Glomerular endothelial cell (primary cell): ENCODE data around the gene NOL12. TPM values are rescaled to one million over a fixed set of nuclear protein-coding genes. Genes with fewer than 3 reads are reported as not detected.
"Not testable (repeated sequence)": the region's sequence is repeated elsewhere in the genome, so short reads cannot be mapped to it uniquely, and the experiment has no call there.

Experiments used
- DNase-seq: peaks from one replicate; pipeline ENCODE4 v3.0.0-alpha.2; 2011; ENCODE audit warnings: low read depth, low spot score; ENCODE audit errors: extremely low read depth
- total RNA-seq: library from RNA; depleted of rRNA; stranded (reverse); fragments of >200 nt; gene quantifications from 2 replicates; pipeline ENCODE4 v1.2.3, GENCODE V29; 2015

The NOL12 gene, protein sequence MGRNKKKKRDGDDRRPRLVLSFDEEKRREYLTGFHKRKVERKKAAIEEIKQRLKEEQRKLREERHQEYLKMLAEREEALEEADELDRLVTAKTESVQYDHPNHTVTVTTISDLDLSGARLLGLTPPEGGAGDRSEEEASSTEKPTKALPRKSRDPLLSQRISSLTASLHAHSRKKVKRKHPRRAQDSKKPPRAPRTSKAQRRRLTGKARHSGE
- 20.9 and 25.8 TPM in 2 replicates for total RNA-seq

DNA sequence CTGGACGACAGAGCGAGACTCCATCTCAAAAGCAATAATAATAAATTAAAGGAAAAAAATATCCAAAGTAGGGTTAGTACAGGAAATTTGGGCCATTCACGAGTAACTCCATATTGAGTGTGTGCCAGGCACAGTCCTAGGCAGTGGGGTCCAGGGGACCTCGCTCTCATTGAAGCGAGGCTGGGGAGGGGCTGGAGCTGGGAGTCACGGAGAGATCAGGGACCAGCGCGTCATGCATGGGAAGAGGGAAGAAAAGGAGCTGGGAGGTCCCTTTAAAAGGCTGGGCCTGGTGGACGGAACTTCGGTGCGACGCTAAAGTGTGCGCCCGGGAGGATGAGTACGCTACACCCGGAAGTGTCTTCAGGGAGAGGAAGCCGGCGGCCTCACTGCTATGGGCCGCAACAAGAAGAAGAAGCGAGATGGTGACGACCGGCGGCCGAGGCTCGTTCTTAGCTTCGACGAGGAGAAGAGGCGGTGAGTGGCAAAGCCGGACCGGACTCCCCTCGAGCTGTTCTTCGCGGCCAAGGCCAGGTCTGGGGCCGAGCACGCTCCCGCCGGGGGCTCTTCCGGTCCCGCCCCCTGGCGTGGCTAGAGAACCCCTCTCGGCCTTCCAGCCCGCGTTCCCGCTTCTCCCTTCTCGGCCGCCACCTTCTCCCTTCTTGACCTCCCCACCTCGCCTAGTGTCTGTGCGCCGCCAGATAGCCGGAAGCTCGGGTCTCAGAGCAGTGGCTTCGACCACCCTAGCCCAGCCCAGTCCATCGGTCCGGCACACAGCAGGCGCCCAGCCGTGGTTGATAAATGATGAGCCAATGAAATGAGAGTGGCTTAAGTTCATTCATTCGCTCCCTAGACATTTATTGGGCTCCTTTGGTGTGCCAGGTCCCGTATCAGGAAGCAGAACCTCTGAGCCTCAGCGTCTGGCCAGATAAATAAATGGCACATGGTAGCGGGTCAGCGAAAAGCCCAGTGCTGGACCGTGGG, at the start of gene NOL12:
TSS of gene NOL12 (plus strand) at position 342 of the 981 bp plus-strand sequence. CDS start at position 392, 50 bp downstream.
- peak; percentile 57 for DNase-seq

DNA sequence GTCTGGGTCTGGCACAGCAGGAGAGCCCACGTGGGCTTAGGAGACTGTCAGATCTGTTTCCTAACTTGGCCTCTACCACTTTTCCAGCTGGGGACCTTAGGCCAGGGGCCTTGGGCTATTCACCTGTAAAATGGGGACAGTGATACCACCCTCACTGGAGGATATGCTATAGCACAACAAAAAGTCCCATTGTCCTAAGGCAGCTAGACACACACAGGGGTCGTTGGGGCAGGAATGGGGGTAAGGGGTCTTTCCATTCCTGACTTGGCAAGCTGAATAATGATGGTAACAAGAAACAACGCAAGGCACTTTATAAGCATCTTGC, 49.2 kb upstream of the NOL12 start:
- no peak for DNase-seq

DNA sequence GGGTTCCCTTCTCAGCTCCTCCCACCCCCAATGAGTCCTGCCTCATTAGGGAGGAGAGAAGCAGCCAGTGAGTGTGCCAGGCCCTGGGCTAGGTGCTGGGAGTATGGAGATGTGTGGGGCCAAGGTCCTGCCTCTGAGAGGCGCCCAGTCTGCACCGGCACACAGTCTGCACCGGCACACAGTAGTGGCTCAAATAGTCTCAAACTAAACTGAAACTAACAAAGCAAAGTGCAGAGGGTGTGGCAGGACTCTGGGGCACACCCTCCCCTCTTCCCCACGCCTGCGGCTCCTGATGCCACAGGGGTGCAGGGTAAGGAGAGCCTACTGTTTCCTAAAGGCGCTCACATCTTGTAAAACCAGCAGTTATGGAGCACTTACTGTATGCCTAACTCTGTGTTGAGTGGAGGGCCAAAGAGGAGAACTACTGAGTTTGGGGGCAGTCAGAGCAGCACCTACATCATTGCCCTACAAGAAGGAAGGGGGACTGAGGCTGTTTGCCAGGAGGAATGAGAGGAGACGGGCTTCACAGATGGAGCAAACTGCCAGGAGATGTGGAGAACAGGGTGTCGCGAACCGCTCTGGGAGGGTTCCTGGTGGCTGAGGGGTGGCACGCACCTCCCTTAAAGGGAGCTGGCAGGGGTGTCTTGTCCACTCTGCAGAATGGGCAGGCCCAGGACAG, 47.6 kb upstream of the NOL12 start:
- DNase-seq = no peak

DNA sequence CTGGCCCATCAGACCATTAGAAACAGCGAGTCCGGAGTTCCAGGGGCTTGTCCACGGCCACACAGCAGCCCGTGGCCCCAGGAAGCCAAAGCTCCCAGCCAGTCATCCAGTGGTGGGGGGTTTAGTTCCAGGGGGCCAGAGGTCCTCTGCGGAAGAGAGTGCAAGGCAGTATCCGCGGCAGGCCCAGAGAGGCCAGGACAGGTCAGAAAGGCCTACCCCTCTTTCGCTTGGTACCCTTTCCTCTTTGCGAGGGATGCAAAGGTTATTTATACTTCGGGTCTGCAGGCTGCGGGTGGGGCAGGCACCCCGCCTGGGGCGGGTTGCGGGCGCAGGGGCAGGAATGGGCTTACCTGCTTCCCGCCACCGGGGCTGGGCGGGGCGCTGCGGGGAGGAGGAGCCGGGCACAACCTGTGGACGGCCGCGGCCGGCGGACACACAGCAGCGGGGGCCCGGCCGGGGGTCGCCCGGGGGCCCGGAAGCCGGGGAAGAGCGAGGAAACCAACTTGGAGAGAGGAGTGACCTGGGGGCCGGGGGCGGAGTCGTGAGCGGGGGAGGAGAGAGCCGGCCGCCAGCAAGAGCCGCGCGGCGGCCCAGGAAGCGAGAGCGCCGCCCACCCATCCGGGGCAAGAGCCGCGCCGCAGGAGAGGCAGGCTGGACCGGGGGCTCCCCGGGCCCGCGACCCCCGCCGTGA, 46.9 kb upstream of the NOL12 start, which contains the start of gene SH3BP1:
TSS of gene SH3BP1 (plus strand) at position 600 of the 691 bp plus-strand sequence. CDS start 119 bp downstream, outside the sequence.
- DNase-seq = no peak

DNA sequence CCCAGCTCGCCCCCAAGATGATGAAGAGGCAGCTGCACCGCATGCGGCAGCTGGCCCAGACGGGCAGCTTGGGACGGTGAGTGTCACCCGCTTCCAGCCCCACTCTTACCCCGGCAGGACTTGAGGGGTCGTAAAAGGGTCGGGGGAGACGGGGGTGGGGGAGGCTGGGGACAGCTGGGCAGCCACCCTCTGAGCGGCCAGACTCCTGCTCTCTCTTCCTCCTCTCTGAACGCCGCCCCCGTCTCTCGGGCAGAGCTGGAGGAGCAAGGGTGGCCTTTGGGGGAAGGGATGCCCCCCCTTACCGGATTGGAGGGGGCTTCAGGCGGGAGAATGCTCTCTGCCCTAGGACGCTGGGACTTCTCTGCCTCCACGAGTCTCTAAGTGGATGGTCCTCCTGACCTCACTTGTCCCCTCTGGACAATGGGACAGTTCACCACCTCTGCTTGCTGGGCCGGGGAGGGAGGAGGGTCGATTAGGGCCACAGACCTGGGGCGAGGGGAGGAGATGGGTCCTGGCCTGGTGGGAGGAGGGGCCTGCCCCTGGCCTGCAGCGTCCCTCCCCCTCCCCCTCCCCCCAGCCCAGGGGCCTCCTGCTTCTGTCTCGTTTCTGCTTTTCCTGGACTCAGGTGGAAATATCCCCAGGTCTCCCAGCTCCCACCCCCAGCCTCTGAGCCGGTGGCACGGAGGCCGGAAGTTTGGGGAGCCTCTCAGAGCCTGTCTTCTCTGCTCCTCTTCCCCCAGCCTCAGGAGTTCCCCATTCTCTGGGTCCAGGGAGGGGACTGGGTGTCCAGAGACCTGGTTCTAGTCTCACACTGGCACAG, 46.2 kb upstream of the NOL12 start:
- DNase-seq = no peak

DNA sequence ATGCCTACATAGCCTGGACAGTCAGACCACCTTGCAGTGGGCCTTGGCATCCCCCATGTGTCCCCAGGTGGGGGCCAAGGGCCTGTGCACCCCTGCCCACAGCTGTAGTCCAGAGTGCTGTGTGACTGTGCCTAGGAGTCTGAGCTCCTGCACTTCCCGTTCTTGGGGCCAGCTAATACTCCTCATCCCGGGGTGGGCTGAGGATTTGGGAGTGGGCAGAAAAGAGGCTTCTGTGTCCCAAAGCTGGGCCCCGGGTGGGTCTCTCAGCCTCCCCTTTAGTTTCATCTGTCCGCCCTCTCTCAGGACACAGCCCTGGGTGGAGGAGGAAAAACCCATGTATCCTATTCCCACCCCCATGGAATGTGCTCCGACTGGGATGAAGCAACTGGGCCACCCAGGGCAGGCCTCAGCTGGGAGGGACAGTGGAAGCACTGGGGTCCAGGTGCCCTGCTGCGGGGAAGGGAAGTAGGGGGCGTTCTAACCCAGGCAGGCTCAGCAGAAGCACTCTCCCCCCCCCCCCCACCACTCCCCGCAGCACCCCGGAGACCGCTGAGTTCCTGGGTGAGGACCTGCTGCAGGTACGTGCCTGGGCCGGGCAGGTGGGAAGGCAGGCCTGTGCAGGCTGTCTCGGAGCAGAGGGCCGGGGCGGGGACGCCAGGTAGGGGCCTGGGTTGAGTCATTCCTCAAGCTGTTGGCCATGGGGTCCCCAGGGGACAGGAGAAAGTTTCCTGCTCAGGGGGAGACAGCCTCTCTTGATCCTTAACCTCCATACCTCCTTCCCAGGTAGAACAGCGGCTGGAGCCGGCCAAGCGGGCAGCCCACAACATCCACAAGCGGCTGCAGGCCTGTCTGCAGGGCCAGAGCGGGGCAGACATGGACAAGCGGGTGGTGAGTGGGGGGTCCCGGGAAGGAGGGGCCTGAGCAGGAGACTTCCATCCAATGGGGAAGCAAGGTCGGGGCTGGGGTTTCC, 45.3 kb upstream of the NOL12 start:
- no peak for DNase-seq

DNA sequence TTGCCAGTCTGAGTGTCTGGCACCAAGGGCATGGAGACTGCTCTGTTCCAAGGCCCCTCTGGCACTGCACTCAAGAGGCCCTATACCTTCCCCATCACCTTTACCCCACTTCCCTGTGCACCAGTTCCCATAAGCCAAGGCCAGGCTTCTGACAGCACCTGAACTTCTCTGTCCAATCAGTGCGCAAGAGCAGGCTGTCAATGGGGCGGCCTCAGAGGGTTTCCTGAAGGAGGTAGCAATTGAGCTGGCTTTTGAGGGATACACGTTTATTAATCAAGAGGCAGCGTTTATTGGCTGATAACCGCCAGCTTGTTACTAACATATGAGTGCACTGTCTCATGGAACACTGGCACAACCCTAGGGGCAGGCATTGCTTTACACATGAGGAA, 44.6 kb upstream of the NOL12 start:
- DNase-seq = no peak

DNA sequence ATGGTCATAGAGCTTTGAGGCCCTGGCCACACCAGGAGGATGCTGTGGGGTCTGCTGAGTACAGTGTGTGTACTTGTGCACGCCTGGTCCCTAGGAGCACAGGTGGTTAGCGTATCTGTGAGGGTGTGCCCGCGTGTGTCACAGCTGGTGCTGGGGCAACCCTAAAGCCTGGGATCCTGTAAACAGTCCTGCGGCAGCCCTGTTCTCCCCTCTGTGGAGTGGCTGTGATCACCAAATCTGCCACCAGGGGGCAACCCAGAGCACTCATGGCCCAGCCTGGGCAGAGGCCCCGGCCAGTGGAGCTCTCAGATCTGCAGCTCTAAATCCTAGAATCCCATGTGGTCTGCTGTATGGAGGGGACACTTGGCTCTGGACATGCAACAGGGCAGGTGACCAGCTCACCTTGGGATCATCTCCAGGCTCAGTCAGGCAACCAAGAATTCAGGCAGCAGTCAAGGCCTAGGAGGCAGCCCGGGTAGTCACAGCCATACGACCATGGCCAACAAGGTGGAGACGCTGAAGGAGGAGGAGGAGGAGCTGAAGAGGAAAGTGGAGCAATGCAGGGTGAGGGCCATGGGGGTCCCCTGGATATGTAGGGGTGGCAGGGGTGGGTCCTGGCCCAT, 42.8 kb upstream of the NOL12 start:
- DNase-seq = no peak

DNA sequence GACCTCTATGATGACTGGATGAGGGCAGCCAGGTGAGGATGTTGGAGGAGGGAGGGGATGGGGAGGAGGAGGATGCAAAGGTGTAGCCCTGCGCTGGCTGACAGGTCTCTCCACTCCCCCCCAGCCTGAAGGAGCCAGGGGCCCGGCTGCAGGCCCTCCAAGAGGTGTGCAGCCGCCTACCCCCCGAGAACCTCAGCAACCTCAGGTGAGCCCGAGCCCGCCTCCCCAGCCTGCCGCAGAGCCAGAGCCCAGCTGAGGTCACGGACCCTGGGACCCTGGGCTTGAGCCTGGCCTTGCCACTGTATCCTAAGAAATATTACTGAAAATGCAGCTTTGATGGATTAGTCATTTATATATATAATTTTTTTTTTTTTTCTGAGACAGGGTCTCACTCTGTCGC, 38.8 kb upstream of the NOL12 start:
- DNase-seq = no peak

DNA sequence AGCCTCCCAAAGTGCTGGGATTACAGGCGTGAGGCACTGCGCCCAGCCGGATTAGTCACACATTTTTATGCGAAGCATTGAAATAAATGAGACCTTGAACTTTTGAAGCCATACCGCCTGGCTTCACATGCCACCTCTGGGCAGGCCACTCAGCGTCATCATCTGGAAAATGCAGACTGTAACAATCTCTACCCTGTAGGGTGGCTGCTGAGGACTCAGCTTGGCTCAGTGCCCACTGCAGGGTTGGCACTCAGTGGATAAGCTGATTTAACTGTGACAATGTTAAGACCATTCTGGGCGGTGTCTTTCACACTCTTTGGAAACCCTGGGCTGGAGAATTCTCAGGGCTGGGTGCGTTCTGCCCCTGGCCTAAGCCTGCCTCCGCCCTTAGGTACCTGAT, 38.2 kb upstream of the NOL12 start:
- no peak for DNase-seq

DNA sequence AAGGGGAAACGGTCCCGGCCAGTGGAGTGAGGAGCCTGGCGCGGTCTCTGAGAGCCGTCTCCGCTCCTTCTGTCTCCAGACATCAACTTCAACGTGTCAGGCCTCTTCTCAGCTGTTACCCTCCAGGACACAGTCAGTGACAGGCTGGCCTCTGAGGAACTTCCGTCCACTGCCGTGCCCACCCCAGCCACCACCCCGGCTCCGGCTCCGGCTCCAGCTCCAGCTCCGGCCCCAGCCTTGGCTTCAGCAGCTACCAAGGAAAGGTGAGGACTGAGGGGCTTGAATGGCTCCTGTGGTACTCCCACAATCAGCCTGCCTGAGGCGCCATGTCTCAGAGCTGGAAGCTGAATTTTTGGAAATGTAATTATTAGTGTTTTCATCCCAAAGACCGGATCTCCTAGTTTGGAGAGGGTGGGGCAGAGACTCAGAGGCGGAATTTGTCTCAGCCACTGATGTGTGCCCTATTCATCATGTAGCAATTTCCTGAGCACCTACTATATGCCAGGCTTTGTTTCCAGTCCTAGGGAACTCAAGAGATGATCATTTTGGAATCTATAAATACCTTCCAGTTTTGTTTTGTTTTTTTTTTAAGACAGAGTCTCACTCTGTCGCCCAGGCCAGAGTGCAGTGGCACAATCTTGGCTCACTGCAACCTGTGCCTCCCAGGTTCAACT, 35.5 kb upstream of the NOL12 start:
- DNase-seq = no peak

DNA sequence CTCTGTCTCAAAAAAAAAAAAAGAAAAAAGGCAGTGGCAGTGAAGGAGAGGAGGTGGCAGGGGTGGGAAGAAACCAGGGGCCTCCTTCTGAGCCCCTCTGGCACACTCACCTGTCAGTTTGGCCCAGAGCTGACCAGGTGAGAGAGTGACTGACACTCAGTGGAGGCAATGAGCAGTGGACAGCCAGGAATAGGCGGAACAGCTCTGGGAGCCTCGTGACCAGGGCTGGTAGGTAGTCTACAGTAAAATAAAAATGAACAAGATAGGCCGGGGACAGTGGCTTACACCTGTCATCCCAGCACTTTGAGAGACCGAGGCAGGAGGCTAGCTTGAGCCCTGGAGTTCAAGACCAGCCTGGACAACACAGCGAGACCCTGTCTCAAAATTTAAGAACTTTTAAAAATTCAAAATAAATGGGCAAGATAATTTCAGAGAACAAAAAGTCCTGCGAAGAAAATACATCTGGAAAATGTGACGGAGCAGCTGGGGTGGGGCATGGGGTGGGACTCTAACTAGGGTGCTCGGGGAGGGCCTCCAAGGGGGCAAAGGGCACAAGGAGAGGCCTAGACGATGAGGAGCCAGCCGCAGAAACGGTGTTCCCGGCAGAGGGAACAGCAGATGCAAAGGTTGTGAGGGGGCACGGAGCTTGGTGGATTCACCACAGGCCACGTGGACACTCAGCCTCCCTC, 31.4 kb upstream of the NOL12 start:
- DNase-seq = no peak

DNA sequence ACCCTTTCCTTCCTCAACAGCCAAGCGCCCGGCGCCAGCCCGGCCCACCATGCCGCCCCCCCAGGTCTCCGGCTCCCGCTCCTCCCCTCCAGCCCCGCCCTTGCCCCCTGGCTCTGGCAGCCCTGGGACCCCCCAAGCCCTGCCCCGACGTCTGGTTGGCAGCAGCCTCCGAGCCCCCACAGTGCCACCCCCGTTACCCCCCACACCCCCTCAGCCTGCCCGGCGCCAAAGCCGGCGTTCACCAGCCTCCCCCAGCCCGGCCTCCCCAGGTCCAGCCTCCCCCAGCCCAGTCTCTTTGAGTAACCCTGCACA, 30.9 kb upstream of the NOL12 start:
- no peak for DNase-seq

DNA sequence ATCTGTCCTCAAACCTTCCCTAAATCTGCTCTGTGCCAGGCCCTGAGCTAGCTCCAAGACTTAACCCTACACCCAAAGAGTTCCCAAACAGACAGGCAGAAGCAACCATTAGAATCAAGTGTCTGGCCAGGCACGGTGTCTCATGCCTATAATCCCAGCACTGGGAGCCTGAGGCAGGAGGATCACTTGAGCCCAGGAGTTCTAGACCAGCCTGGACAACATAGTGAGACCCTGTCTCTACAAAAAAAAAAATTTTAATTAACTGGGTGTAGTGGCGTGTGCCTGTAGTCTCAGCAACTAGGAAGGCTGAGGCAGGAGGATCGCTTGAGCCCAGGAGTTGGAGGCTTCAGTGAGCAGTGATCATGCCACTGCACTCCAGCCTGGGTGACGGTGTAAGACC, 29.6 kb upstream of the NOL12 start:
- DNase-seq = not testable (repeated sequence)

DNA sequence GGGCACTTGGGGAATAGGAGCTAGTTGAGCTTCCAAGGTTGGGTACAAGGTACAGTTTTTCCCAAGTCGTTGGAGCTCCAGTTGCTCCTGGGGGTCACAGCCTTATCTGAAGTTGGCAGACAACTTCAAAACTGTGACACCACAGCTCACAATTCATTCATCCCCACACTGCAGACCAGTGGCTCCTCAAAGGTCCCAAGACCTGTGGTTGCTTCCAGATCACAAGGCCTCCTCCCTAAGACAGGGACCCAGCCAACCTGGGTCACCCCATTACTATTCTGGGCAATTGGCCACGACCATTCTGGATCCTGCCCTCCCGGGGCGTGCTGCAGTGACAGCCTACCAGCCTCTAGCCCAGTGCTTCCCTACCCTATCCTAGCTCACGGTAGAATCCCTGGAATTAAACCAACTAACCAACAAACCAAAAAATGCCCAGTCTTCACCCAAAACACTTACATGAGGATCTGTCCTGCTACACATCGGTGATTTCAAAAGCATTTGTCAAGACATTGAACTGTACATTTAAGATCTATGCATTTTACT, 28.5 kb upstream of the NOL12 start:
- DNase-seq = no peak

DNA sequence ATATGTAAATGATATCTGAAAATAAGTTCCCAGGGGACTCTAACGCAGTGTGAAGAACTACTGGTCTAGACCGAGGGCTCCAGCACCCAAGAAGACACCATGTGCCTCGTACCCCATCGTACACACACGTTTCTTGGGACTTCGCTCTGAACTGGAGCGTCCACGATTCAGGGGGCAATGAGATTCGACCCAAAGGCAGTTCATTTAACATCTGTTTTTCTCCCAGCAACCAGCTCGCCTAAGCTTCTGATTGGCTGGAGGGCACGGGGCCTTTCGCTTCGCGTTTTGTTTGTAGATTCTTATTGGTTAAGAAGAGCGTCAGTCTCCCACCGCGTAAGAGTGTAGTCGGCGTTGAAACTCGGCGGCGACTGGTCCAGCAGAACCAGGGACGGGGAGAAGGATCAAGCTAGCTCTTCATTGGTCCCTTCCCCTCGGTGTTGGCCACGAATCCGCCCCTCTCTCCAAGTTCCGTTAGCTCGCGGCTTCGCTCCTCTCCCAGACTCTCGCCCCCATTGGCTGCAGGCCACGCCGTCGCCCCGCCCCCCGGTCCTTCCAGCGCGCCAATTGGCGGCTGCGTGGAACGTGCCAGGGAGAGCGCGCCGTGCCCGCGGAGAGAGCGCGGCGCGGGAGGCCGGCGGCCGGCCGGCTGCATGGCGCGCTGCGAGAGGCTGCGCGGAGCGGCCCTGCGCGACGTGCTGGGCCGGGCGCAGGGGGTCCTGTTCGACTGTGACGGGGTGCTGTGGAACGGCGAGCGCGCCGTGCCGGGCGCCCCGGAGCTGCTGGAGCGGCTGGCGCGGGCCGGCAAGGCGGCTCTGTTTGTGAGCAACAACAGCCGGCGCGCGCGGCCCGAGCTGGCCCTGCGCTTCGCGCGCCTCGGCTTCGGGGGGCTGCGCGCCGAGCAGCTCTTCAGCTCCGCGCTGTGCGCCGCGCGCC, 27.7 kb upstream of the NOL12 start, which contains the start of gene PDXP:
TSS of gene PDXP (plus strand) at position 591 of the 933 bp plus-strand sequence. CDS start at position 651, 60 bp downstream.
- peak; percentile 99 for DNase-seq
